Measurements from ENCODE around the gene GNG2. TPM values are rescaled to one million over a fixed set of nuclear protein-coding genes. Genes with fewer than 3 reads are reported as not detected.

GNG2 gene
- total and polyA plus RNA-seq, 2 experiments from 2014 or later, result 9.9 to 14.8 TPM

DNA sequence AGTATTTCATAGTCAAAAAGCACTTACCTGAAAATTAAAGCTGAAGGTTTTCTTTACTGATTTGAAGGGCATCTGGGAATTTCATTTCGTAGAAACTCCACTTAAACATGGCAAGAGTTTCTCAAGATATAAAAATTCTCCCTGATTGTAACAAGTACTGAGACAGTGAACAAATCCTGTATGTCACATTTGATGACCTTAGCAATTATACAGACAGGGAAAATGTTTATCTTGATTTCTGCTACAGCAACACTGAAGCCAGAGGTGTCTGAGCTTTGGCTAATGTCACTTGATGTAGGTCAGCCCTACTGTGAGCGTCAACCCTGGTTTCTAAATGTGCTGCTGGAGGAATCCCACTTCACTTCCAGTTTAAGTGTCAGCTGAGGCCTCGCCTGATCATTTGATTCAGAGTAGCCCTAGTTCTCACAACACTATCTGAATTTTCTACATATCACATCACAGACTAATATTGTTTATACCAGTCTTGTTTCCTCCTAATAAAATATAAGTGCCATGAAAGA lies 149.8 kb downstream of the GNG2 start:
- Histone ChIP-seq H3K27ac (ENCODE audit: low read depth) (no peak overlapping the region), H3K36me3 (ENCODE audit: insufficient read depth) (peaks cover 28% of the 10 kb centered on the region), H3K79me2 (replicated peaks; ENCODE audit: insufficient read depth) (no peaks in the 10 kb centered on the region), H3K9me2 (ENCODE audit: insufficient read depth) (0 out of 2 replicates have a peak, but pooled peaks cover 9% of the 10 kb centered on the region), H4K20me1 (replicated peaks; ENCODE audit: insufficient read depth) (peaks cover 6% of the 10 kb centered on the region; the same call in 1 of the 2 replicates), H3K4me1 (ENCODE audit: insufficient read depth) (peaks cover 39% of the 10 kb centered on the region), H3K27me3 (ENCODE audit: insufficient read depth) (no peaks in the 10 kb centered on the region), H3K4me3 (no peak overlapping the region), H3F3A (replicated peaks; ENCODE audit: low read depth) (no peaks in the 10 kb centered on the region), H2AFZ (no peak overlapping the region), H3K4me2 (no peak overlapping the region)
- H3K4me3 Mint-ChIP-seq, result no peak overlapping the region
- H3K4me1 Mint-ChIP-seq, result peaks cover 24% of the 10 kb centered on the region
- no peak for ATAC-seq
- no peak for DNase-seq (ENCODE audit: low spot score)
- no peak overlapping the region for H3K27ac Mint-ChIP-seq
- H3K36me3 Mint-ChIP-seq (ENCODE audit: low read depth), result peaks cover 56% of the 10 kb centered on the region
- H3K27me3 Mint-ChIP-seq (ENCODE audit: insufficient read depth, low read depth, poor library complexity), result peaks cover 12% of the 10 kb centered on the region
- no peaks in the 10 kb centered on the region for H3K9me3 Mint-ChIP-seq
- no peak for TF ChIP-seq JUNB (IDR thresholded peaks at IDR 0.05; ENCODE audit: unreplicated experiment)
- TF ChIP-seq CREB1 (CRISPR knock-in tag; IDR thresholded peaks at IDR 0.05; ENCODE audit: low read depth), result no peak
- no peak for TF ChIP-seq POLR2AphosphoS5 (IDR thresholded peaks at IDR 0.05; ENCODE audit: low read depth)
- no peak for TF ChIP-seq EZH2phosphoT487 (IDR thresholded peaks at IDR 0.05; ENCODE audit: unreplicated experiment)
- no peak for TF ChIP-seq NANOG (IDR thresholded peaks at IDR 0.05; ENCODE audit: borderline replicate concordance)
- TF ChIP-seq, protein P1, sequence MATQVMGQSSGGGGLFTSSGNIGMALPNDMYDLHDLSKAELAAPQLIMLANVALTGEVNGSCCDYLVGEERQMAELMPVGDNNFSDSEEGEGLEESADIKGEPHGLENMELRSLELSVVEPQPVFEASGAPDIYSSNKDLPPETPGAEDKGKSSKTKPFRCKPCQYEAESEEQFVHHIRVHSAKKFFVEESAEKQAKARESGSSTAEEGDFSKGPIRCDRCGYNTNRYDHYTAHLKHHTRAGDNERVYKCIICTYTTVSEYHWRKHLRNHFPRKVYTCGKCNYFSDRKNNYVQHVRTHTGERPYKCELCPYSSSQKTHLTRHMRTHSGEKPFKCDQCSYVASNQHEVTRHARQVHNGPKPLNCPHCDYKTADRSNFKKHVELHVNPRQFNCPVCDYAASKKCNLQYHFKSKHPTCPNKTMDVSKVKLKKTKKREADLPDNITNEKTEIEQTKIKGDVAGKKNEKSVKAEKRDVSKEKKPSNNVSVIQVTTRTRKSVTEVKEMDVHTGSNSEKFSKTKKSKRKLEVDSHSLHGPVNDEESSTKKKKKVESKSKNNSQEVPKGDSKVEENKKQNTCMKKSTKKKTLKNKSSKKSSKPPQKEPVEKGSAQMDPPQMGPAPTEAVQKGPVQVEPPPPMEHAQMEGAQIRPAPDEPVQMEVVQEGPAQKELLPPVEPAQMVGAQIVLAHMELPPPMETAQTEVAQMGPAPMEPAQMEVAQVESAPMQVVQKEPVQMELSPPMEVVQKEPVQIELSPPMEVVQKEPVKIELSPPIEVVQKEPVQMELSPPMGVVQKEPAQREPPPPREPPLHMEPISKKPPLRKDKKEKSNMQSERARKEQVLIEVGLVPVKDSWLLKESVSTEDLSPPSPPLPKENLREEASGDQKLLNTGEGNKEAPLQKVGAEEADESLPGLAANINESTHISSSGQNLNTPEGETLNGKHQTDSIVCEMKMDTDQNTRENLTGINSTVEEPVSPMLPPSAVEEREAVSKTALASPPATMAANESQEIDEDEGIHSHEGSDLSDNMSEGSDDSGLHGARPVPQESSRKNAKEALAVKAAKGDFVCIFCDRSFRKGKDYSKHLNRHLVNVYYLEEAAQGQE (IDR thresholded peaks at IDR 0.05; ENCODE audit: unreplicated experiment), result no peak

DNA sequence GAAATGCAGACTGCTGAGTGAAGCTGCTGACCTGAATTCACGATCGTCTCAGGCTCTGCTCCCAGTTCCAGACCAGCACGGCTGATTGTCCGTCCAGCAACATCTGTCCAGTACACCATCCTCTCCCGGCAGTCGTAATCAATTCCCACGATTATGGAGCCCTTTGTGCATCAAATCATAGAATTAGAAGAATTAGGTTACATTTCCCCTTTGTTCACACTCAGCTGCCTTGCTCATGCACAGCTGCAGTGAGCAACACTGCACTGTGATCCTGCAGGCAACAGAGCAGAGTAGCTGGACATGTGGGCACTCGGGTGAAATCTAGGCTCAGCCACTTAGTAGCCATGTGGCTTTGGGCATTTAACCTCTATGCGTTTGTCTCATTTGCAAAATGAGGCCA lies 151.1 kb downstream of the GNG2 start:
- H3K4me2 ChIP-seq, result no peak overlapping the region
- ATAC-seq (no peak), DNase-seq (ENCODE audit: low spot score) (no peak)
- no peak overlapping the region for H3K27ac ChIP-seq (ENCODE audit: low read depth)
- peaks cover 6% of the 10 kb centered on the region; the same call in 1 of the 2 replicates for H4K20me1 ChIP-seq (replicated peaks; ENCODE audit: insufficient read depth)
- Mint-ChIP-seq H3K36me3 (ENCODE audit: low read depth) (peaks cover 43% of the 10 kb centered on the region), H3K27ac (no peak overlapping the region), H3K9me3 (no peaks in the 10 kb centered on the region), H3K4me1 (peaks cover 27% of the 10 kb centered on the region), H3K4me3 (no peak overlapping the region), H3K27me3 (ENCODE audit: insufficient read depth, low read depth, poor library complexity) (peaks cover 13% of the 10 kb centered on the region)
- H3K9me2 ChIP-seq (ENCODE audit: insufficient read depth), result 0 out of 2 replicates have a peak, but pooled peaks cover 11% of the 10 kb centered on the region
- peaks cover 25% of the 10 kb centered on the region for H3K36me3 ChIP-seq (ENCODE audit: insufficient read depth)
- no peaks in the 10 kb centered on the region for H3K79me2 ChIP-seq (replicated peaks; ENCODE audit: insufficient read depth)
- H3K4me1 ChIP-seq (ENCODE audit: insufficient read depth), result peaks cover 30% of the 10 kb centered on the region
- no peaks in the 10 kb centered on the region for H3F3A ChIP-seq (replicated peaks; ENCODE audit: low read depth)
- H3K27me3 ChIP-seq (ENCODE audit: insufficient read depth), result no peaks in the 10 kb centered on the region
- H2AFZ ChIP-seq, result no peak overlapping the region
- no peak overlapping the region for H3K4me3 ChIP-seq
- no peak for TF ChIP-seq POLR2AphosphoS5 (IDR thresholded peaks at IDR 0.05; ENCODE audit: low read depth)
- TF ChIP-seq, protein P2, sequence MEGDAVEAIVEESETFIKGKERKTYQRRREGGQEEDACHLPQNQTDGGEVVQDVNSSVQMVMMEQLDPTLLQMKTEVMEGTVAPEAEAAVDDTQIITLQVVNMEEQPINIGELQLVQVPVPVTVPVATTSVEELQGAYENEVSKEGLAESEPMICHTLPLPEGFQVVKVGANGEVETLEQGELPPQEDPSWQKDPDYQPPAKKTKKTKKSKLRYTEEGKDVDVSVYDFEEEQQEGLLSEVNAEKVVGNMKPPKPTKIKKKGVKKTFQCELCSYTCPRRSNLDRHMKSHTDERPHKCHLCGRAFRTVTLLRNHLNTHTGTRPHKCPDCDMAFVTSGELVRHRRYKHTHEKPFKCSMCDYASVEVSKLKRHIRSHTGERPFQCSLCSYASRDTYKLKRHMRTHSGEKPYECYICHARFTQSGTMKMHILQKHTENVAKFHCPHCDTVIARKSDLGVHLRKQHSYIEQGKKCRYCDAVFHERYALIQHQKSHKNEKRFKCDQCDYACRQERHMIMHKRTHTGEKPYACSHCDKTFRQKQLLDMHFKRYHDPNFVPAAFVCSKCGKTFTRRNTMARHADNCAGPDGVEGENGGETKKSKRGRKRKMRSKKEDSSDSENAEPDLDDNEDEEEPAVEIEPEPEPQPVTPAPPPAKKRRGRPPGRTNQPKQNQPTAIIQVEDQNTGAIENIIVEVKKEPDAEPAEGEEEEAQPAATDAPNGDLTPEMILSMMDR (conservative IDR thresholded peaks at IDR 0.05; ENCODE audit: low read depth in 2 of 2), result no peak
- TF ChIP-seq, protein P3, sequence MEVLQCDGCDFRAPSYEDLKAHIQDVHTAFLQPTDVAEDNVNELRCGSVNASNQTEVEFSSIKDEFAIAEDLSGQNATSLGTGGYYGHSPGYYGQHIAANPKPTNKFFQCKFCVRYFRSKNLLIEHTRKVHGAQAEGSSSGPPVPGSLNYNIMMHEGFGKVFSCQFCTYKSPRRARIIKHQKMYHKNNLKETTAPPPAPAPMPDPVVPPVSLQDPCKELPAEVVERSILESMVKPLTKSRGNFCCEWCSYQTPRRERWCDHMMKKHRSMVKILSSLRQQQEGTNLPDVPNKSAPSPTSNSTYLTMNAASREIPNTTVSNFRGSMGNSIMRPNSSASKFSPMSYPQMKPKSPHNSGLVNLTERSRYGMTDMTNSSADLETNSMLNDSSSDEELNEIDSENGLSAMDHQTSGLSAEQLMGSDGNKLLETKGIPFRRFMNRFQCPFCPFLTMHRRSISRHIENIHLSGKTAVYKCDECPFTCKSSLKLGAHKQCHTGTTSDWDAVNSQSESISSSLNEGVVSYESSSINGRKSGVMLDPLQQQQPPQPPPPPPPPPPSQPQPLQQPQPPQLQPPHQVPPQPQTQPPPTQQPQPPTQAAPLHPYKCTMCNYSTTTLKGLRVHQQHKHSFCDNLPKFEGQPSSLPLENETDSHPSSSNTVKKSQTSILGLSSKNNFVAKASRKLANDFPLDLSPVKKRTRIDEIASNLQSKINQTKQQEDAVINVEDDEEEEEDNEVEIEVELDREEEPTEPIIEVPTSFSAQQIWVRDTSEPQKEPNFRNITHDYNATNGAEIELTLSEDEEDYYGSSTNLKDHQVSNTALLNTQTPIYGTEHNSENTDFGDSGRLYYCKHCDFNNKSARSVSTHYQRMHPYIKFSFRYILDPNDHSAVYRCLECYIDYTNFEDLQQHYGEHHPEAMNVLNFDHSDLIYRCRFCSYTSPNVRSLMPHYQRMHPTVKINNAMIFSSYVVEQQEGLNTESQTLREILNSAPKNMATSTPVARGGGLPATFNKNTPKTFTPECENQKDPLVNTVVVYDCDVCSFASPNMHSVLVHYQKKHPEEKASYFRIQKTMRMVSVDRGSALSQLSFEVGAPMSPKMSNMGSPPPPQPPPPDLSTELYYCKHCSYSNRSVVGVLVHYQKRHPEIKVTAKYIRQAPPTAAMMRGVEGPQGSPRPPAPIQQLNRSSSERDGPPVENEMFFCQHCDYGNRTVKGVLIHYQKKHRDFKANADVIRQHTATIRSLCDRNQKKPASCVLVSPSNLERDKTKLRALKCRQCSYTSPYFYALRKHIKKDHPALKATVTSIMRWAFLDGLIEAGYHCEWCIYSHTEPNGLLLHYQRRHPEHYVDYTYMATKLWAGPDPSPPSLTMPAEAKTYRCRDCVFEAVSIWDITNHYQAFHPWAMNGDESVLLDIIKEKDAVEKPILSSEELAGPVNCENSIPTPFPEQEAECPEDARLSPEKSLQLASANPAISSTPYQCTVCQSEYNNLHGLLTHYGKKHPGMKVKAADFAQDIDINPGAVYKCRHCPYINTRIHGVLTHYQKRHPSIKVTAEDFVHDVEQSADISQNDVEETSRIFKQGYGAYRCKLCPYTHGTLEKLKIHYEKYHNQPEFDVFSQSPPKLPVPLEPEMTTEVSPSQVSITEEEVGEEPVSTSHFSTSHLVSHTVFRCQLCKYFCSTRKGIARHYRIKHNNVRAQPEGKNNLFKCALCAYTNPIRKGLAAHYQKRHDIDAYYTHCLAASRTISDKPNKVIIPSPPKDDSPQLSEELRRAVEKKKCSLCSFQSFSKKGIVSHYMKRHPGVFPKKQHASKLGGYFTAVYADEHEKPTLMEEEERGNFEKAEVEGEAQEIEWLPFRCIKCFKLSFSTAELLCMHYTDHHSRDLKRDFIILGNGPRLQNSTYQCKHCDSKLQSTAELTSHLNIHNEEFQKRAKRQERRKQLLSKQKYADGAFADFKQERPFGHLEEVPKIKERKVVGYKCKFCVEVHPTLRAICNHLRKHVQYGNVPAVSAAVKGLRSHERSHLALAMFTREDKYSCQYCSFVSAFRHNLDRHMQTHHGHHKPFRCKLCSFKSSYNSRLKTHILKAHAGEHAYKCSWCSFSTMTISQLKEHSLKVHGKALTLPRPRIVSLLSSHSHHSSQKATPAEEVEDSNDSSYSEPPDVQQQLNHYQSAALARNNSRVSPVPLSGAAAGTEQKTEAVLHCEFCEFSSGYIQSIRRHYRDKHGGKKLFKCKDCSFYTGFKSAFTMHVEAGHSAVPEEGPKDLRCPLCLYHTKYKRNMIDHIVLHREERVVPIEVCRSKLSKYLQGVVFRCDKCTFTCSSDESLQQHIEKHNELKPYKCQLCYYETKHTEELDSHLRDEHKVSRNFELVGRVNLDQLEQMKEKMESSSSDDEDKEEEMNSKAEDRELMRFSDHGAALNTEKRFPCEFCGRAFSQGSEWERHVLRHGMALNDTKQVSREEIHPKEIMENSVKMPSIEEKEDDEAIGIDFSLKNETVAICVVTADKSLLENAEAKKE (CRISPR knock-in tag; IDR thresholded peaks at IDR 0.05), result no peak
- TF ChIP-seq STAT1 (IDR thresholded peaks at IDR 0.05; ENCODE audit: unreplicated experiment), result no peak
- TF ChIP-seq ZNF114 (CRISPR knock-in tag; IDR thresholded peaks at IDR 0.05), result no peak
- TF ChIP-seq EZH2 (IDR thresholded peaks at IDR 0.05; ENCODE audit: low read depth, unreplicated experiment), result no peak
